GM12872 (cell line): ENCODE measurements around the gene IRAG1.

Experiments
- TF ChIP-seq, protein P1 (sequence below): IDR thresholded peaks from 3 replicates; pipeline ENCODE4 v1.5.1; 2011; ENCODE audit warnings: low read depth, mild to moderate bottlenecking, low read length, moderate library complexity; ENCODE audit not compliant: insufficient read depth

Gene IRAG1

DNA sequence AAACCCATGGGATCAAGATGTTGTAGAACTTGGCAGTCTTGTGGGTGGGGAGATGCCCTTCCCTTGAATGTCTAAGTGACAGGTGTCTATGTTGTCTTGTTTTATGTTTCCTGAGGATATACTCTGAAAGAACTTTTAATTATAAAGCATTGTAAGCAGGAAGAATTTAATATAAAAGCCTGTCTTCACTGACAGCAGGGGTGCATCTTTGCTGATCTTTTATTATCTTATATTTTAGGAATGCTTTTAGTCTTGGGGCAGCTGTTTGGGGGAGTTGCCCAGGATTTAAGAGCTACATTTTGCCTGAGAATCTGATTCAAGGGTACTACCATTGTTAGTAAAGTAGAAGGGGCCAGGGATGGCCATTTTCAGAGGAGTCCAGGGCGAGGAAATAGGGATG is 43.4 kb downstream of the IRAG1 start:
- TF ChIP-seq, protein P1, sequence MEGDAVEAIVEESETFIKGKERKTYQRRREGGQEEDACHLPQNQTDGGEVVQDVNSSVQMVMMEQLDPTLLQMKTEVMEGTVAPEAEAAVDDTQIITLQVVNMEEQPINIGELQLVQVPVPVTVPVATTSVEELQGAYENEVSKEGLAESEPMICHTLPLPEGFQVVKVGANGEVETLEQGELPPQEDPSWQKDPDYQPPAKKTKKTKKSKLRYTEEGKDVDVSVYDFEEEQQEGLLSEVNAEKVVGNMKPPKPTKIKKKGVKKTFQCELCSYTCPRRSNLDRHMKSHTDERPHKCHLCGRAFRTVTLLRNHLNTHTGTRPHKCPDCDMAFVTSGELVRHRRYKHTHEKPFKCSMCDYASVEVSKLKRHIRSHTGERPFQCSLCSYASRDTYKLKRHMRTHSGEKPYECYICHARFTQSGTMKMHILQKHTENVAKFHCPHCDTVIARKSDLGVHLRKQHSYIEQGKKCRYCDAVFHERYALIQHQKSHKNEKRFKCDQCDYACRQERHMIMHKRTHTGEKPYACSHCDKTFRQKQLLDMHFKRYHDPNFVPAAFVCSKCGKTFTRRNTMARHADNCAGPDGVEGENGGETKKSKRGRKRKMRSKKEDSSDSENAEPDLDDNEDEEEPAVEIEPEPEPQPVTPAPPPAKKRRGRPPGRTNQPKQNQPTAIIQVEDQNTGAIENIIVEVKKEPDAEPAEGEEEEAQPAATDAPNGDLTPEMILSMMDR = no peak

DNA sequence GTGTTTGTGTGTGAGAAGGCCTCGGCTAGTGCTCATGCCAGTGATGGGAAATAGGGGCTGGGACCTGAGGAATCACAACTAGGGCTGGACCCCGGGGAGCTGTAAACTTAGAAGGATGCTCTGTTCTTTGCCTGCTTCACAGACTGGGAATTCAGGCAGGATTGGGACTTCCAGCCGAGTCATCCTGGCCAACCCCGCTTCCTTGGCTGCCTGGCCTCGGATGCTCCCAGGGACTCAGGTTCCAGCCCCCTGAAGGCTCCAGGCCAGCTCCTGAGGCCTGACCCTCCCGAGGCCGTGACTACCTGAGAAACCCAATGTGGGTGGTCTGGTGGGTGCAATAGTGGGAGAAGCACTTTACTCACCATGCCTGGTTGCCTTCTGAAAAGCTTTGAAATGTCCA is 44.7 kb downstream of the IRAG1 start:
- TF ChIP-seq, protein P1 = no peak

DNA sequence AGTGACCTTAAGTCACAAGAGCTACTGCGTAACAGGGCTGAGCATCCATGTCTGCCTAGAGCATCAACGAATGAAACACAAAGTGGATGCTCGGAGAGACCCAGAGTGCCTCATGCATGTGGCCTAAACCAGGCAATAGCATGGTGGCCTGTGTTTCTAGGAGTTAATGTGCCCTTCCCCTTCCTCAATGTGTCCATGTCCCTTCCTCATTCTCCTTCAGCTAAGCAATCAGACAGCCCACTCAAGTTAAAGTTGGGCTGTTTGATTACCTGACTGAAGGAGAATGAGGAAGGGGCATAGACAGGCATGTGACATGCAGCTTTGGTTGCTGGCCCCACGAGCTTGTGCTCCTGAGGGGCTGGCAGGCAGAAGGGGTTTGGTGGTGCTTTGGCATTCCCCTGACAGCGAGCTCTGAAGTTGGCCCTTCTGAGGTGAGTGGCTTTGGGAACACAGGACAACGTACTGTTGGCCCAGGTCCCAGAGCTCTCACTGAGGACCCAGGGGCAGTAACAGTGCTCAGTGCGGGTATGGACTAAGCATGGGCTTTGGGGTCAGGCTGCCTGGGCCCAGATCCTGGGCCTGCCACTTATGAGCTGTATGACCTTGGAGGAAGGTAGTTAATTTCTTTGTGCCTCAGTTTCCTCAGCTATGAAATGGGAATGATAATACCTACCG is 46.7 kb downstream of the IRAG1 start:
- TF ChIP-seq, protein P1 = no peak

DNA sequence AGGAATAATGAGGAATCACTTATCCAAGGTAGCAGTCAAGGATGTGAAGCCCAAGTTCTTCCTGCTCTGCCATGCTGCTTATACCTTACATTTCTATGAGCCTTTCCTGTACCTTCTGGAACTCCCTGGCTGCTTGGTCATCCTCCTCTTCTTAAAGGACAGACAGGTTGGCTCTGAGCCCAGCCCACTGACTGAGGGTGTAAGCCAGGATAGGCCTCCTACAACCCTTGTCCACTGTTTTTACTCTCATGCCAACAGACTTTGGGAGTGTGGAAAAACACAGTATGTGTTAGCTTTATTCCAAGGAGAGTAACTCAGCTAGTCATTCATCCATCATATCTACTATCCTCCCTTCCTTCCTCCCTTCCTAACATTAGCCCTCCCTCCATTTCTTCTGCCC is 47.5 kb downstream of the IRAG1 start:
- TF ChIP-seq, protein P1 = no peak

DNA sequence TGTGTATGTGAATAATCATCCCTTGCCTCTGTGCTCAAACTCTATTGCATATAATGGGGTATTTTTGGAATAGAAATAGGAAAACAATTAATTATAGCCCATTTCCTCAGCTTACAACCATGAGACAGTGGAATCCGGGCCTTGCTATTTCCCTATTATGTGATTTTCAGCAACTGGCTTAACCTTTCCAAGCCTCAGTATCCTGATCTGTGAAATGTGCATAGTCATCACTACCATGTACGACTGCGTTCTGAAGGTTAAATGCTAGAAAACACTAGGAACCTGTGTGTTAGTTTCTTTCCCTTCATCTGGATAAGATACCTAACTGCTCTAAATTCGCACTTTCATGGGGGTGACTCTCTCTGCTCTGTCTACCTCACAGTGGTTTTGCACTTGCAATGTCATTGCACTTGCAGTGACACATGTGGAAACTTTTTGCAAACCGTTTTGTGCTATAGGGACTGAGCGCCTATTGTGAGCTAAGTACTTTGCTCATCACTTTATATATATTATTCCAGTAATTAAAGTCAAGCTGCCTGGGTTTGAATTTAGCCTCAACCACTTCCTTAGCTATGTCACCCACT is 48.3 kb downstream of the IRAG1 start:
- TF ChIP-seq, protein P1 = no peak
